Small intestine (tissue), 16 donors: ENCODE results near the gene ATP6V0A4. TPM values are rescaled to one million over a fixed set of nuclear protein-coding genes. Genes with fewer than 3 reads are reported as not detected.
A peak's percentile ranks its signal among the peaks of the same experiment; 100 is the strongest.

ENCODE experiments used
- DNase-seq, 2 donors: peaks; one replicate each; pipeline versions ENCODE4 v3.0.0 to v3.0.0-alpha.2; 2013
- FAIRE-seq: peaks from 2 replicates; lab custom pipeline; 2012; peaks lifted over from hg19 to GRCh38; lab: Jason Lieb, UNC
- H3K27ac ChIP-seq, 3 donors: one replicate each; pipeline ENCODE4 v1.5.1; 2013; ENCODE audit warnings: low read length in 2 of 3, mild to moderate bottlenecking in 2 of 3, control low read depth in 1 of 3, inconsistent platforms in 1 of 3, low read depth in 1 of 3, moderate library complexity in 1 of 3
- H3K27me3 ChIP-seq, 3 donors: one replicate each; pipeline ENCODE4 v1.6.1; 2013; ENCODE audit warnings: low read length in 3 of 3, inconsistent platforms in 1 of 3; ENCODE audit not compliant: control insufficient read depth in 3 of 3, insufficient read depth in 3 of 3
- H3K36me3 ChIP-seq, 3 donors: one replicate each; pipeline ENCODE4 v1.6.1; 2013; ENCODE audit warnings: low read length in 3 of 3, inconsistent platforms in 1 of 3, low read depth in 1 of 3, mild to moderate bottlenecking in 1 of 3, moderate library complexity in 1 of 3; ENCODE audit not compliant: control insufficient read depth in 3 of 3, insufficient read depth in 2 of 3
- H3K4me1 ChIP-seq, 3 donors: one replicate each; pipeline ENCODE4 v1.6.1; 2013; ENCODE audit warnings: low read length in 2 of 3, inconsistent platforms in 1 of 3, low read depth in 1 of 3, mild to moderate bottlenecking in 1 of 3, moderate library complexity in 1 of 3; ENCODE audit not compliant: control insufficient read depth in 3 of 3, insufficient read depth in 2 of 3
- H3K4me3 ChIP-seq, 3 donors: one replicate each; pipeline ENCODE4 v1.5.1; 2013; ENCODE audit warnings: low read length in 3 of 3, control low read depth in 1 of 3, inconsistent platforms in 1 of 3, low read depth in 1 of 3, mild to moderate bottlenecking in 1 of 3, moderate library complexity in 1 of 3
- H3K9me3 ChIP-seq, 2 donors: one replicate each; pipeline ENCODE4 v1.6.1; 2013; ENCODE audit warnings: low read depth in 1 of 2, low read length in 1 of 2; ENCODE audit not compliant: control insufficient read depth in 2 of 2, insufficient read depth in 1 of 2
- WGBS, 3 donors: extraction: QIAGEN DNeasy Blood & Tissue Kit; methylation state at CpG; one replicate each; pipeline ENCODE4 v1.1.7; 2013; 5-methylcytosine and 5-hydroxymethylcytosine counted together
- long read RNA-seq, 10 donors: transcript quantifications; one replicate each; lab custom pipeline, GENCODE V29; 2026
- polyA plus RNA-seq, 4 donors: library from polyadenylated mRNA; stranded (reverse) in 3 of 4; unstranded in 1 of 4; fragments of 200-250 nt in 3 of 4; fragments of 120-200 nt in 1 of 4; gene quantifications; one replicate each; pipeline versions ENCODE4 v1.2.1 to v1.2.3, GENCODE V29; 2013
- donor health status: healthy with polysubstance abuse.
- donor health status: control.
- donor health status: control.
- donor health status: Bipolar disorder and iron deficiency.
- donor health status: healthy.

Gene ATP6V0A4
- under 1 TPM in 1 of 4 donors, not detected in 3; 0.06 TPM for polyA plus RNA-seq
- long read RNA-seq, donor 1, result 0 reads
- long read RNA-seq, donor 2, result 0 reads
- long read RNA-seq, donor 3, result 0 reads
- long read RNA-seq, donor 4, result 0 reads
- long read RNA-seq, donor 5, result 0 reads
- long read RNA-seq, donor 6, result 0 reads
- long read RNA-seq, donor 7, result 0 reads
- long read RNA-seq, donor 8, result 0 reads
- long read RNA-seq, donor 9, result 0 reads
- long read RNA-seq, donor 10, result 0 reads

DNA sequence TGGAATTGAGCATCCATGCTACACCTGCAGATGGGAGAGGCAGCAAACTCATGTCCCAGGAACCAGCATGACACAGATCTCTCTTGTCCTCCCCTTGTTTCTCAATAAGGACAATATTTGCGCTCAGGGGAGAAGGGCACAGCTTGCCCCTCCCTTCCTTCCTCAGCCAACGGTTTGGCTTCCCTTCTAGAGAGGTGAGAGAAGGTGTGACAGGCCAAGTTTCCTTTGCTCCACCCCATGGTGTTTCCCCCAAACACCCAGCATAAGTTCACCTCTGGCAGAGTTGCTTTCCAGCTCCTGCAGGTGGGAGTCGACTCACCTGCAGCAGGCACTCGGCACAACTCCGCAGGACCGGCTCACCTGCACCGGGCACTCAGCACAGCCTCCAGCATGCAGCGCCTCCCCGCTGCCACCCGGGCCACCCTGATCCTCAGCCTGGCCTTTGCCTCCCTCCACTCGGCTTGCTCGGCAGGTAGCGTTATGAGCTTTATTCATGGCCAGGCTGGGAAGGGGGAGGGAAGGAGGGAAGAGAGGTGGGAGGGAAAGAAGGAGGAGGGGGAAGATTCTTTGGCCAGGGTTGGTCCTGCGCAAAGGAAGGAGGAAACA is at the start of gene ATP6V0A4, which contains the start of gene TMEM213:
Gene ATP6V0A4, minus strand, starts transcription at position 482 of the 606 bp plus-strand sequence. CDS start 26,949 bp downstream, outside the sequence.
Gene TMEM213, plus strand, starts transcription at position 280 of the 606 bp plus-strand sequence. Its CDS starts 111 bp downstream, at position 391.
- Histone ChIP-seq H3K9me3 (no peaks in the 10 kb centered on the region), H3K4me1 (peaks cover 0 to 5% (median 0%) of the 10 kb centered on the region in 3 donors), H3K27ac (no peak within 1 kb of the TSS), H3K4me3 (no peak within 1 kb of the TSS), H3K27me3 (peaks cover 0 to 2% (median 0%) of the 10 kb centered on the region in 3 donors), H3K36me3 (no peaks in the 10 kb centered on the region)
- peak in 1 of 2 donors; percentile 31 for DNase-seq
- no peak for FAIRE-seq
- WGBS, 3 donors, result 26 to 48% (median 39%) methylated on average over 14 of the region's 14 CpGs

DNA sequence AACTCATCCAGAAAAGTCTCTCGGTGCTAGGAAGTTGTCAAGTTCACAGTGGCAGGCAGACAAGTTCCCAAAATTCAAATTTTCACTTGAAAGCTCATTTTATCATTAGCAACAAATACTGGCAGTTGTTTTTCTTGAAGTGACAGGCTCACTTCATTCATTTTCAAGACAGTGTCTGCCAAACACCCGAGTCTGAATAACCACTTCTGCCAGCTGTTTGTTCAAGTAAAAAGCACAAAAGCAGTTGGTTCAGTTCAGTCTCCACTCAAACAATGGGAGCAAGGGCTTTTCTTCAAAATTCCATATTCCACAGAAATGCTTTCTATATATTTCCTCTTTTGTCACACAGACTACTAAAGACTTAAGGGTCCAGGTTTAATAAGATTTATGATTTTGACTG is 47.7 kb upstream of the ATP6V0A4 start:
- no peak for FAIRE-seq
- Histone ChIP-seq H3K4me1 (no peaks in the 10 kb centered on the region), H3K9me3 (no peaks in the 10 kb centered on the region), H3K4me3 (no peak overlapping the region), H3K27ac (no peak overlapping the region), H3K36me3 (peaks cover 0 to 10% (median 0%) of the 10 kb centered on the region in 3 donors), H3K27me3 (no peaks in the 10 kb centered on the region)
- no peak for DNase-seq
- 45 to 59% (median 50%) methylated on average over 2 of the region's 2 CpGs for WGBS, 3 donors

DNA sequence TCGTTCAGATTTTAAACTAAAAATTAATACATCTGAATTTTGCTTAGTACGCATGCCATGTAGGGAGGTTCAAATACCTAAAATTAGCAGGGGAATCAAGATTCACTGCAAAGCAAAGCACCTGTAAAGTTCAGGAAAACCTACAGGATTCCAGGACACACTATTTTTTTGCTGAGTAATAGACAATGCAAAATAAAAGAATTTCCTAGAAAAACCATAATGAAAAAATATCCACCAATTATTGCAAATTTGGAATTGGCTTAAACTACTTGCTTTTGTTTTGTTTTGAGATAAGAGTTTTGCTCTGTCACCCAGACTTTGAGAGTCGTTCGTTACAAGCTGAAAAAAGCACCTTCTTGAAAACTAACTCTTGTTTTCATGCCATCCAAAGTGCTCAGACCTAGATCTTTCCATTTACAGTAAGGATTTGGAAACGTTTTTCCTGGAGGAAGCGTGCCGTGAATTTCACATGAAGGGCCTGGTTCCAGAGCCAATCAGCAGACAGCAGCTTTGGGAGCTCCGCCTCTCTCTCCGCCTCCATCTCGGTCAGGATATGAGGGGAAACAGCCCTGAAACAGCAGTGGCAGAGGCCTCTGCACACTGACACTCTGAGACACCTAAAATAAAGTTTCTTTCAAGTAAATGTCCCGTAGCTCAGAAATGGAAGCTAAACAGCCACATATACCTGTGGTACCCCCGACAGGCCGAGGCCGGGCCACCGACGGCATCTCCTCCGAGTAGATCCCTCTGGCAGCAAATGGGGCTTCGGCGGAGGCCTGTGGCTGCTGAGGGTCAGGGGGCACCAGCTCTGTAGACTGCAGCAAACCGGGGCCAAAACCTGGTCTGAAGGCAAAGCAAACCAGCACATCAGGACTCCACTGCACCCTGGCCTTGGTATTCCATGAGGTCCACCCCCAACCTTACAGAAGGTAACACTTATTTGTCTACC is 45.9 kb upstream of the ATP6V0A4 start:
- no peak for FAIRE-seq

DNA sequence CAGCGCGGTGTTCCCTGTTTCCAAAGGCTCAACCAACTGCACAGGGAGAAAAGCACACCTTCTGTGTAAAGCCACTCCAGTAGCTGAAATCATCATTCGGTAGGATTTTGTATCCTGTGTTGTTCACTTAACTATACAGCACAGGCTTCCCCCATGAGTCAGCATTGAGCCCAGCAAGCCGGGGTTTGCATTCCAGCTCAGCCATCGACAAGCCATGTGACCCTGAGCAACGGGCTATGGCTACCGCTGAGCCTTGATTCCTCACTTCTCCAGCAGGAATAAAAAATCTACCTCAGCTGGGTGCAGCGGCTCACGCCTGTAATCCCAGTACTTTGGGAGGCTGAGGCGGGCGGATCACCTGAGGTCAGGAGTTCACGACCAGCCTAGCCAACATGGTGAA is 44.1 kb upstream of the ATP6V0A4 start:
- H3K27ac ChIP-seq, result no peak overlapping the region
- 85 to 87% (median 87%) methylated on average over 12 of the region's 12 CpGs for WGBS, 3 donors
- peaks cover 0 to 19% (median 0%) of the 10 kb centered on the region in 3 donors for H3K36me3 ChIP-seq
- FAIRE-seq (no peak), DNase-seq (no peak)
- H3K27me3 ChIP-seq, result no peaks in the 10 kb centered on the region
- no peak overlapping the region for H3K4me3 ChIP-seq
- no peaks in the 10 kb centered on the region for H3K9me3 ChIP-seq
- H3K4me1 ChIP-seq, result no peaks in the 10 kb centered on the region

More for the DNA sequence above, 45.9 kb upstream of the ATP6V0A4 start:
- Histone ChIP-seq H3K36me3 (peaks cover 0 to 16% (median 0%) of the 10 kb centered on the region in 3 donors), H3K27ac (no peak overlapping the region), H3K4me1 (no peaks in the 10 kb centered on the region), H3K4me3 (no peak overlapping the region), H3K27me3 (no peaks in the 10 kb centered on the region), H3K9me3 (no peaks in the 10 kb centered on the region)
- no peak for DNase-seq
- 92 to 94% (median 92%) methylated on average over 20 of the region's 20 CpGs for WGBS, 3 donors

DNA sequence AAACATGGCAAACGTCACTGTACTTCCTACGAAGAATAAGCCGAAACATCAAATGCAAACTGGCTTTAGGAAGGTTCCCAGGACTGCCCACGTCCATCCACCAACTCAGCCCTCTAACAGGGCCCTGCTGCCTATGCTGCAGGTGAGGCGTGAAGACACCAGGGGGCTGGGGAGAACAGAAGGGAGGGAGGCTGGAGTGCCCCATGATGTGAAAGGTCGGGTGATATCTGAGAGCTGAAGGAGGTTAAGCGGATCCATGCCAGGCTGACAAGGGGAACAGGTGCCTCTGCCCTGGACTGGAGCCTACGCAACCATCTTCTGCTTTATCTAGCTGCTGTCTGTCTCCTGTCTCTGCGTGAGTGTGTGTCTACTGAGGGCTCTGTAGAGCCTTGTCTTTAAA is 40.2 kb upstream of the ATP6V0A4 start:
- no peak for DNase-seq
- no peaks in the 10 kb centered on the region for H3K27me3 ChIP-seq
- no peak for FAIRE-seq
- WGBS, 3 donors, result 83 to 95% (median 85%) methylated on average over 9 of the region's 9 CpGs
- H3K9me3 ChIP-seq, result no peaks in the 10 kb centered on the region
- H3K4me3 ChIP-seq, result no peak overlapping the region
- peaks cover 0 to 14% (median 0%) of the 10 kb centered on the region in 3 donors for H3K36me3 ChIP-seq
- no peak overlapping the region for H3K27ac ChIP-seq
- no peaks in the 10 kb centered on the region for H3K4me1 ChIP-seq

DNA sequence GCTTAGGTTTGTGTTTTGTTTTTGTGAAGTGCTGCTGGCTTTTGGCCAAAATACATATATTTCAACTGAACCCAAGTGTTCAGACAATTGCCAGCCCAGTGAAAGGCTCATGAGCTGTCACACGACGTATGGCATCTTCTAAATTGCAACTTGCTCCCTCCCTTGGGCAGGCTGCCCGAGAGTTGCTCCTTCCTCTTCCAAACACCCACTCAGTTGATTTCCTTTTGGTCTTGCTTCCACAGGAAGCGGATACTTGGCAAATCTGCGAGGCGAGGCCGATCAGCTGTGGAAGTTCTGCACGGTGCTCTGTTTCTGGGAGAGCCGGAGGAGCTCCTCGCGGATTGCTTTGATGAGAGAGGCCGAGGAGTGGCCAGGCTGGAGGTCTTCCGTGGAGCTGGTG is 39.6 kb upstream of the ATP6V0A4 start:
- no peaks in the 10 kb centered on the region for H3K27me3 ChIP-seq
- DNase-seq, result peak in 1 of 2 donors; percentile 6
- FAIRE-seq, result no peak
- H3K4me3 ChIP-seq, result no peak overlapping the region
- no peaks in the 10 kb centered on the region for H3K9me3 ChIP-seq
- no peaks in the 10 kb centered on the region for H3K4me1 ChIP-seq
- H3K36me3 ChIP-seq, result peaks cover 0 to 14% (median 0%) of the 10 kb centered on the region in 3 donors
- WGBS, 3 donors, result 58 to 90% (median 83%) methylated on average over 13 of the region's 13 CpGs
- no peak overlapping the region for H3K27ac ChIP-seq

DNA sequence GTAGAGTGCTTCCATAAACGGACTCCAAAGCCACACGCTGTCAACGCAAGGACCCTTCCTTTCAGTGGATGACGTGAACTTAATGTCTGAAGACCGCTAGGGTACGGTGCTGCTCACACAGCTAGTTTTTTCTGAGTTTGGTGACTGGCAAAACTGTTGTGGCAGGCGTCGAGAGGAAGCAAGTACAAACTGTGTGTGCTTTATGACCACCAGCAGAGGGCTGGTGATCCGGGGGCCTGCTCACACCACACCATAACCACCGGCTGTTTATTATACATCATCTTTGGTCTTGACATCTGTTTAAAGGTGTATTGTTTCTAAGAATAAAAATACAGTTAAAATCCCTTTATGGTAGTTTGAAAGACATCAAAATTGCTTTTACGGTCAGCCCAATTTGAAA is 37.1 kb upstream of the ATP6V0A4 start:
- DNase-seq (no peak), FAIRE-seq (no peak)
- H3K27ac ChIP-seq, result no peak overlapping the region
- 88 to 91% (median 89%) methylated on average over 11 of the region's 11 CpGs for WGBS, 3 donors
- peaks cover 0 to 6% (median 0%) of the 10 kb centered on the region in 3 donors for H3K36me3 ChIP-seq
- H3K4me1 ChIP-seq, result no peaks in the 10 kb centered on the region
- no peaks in the 10 kb centered on the region for H3K9me3 ChIP-seq
- no peak overlapping the region for H3K4me3 ChIP-seq
- H3K27me3 ChIP-seq, result no peaks in the 10 kb centered on the region

DNA sequence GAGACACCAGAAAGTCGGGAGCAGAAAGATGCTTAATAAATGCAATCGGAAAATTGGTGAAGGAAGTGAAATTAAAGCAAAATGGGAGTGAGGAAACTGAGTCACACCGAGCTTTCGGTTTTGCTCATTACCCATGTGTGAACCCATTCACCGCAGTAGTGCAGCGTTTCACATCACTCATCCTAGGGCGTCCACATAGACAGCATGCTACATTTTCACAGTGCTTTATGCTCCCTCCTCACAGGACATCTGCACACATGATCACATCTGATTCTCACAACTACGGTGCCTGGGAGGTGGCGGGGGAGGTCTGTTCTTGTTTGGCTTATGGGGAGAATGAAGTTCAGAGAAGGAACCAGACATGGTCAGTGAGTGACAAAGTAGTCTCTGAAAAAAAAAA is 36.6 kb upstream of the ATP6V0A4 start:
- no peak overlapping the region for H3K4me3 ChIP-seq
- no peaks in the 10 kb centered on the region for H3K9me3 ChIP-seq
- H3K36me3 ChIP-seq, result peaks cover 0 to 4% (median 0%) of the 10 kb centered on the region in 3 donors
- 75 to 84% (median 84%) methylated on average over 9 of the region's 9 CpGs for WGBS, 3 donors
- no peaks in the 10 kb centered on the region for H3K27me3 ChIP-seq
- no peak for DNase-seq
- H3K27ac ChIP-seq, result no peak overlapping the region
- FAIRE-seq, result no peak
- H3K4me1 ChIP-seq, result no peaks in the 10 kb centered on the region
